CD4-positive, alpha-beta T cell (primary cell): ENCODE results near the gene SLC35G2. TPM values are rescaled to one million over a fixed set of nuclear protein-coding genes. Genes with fewer than 3 reads are reported as not detected.
A peak's percentile ranks its signal among the peaks of the same experiment; 100 is the strongest.
"Not testable (repeated sequence)": the region's sequence is repeated elsewhere in the genome, so short reads cannot be mapped to it uniquely, and the experiment has no call there.

Source experiments
- ATAC-seq: fragments of 200-7000 bp; cut with Tn5 transposase; one replicate; pipeline ENCODE4 v1.10.0; 2022; ENCODE audit warnings: mild to moderate bottlenecking; ENCODE audit not compliant: poor library complexity
- CTCF ChIA-PET: fragments of 350-600 bp; sonication (Branson Sonifier 250); formaldehyde crosslinking; loops from one replicate; lab custom pipeline; 2021; ENCODE audit warnings: antibody characterized with exemption, inconsistent platforms; lab: Charles Lee
- POLR2A ChIA-PET: fragments of 350-600 bp; sonication (Branson Sonifier 250); formaldehyde crosslinking; loops from one replicate; lab custom pipeline; 2021; ENCODE audit warnings: antibody characterized with exemption, inconsistent platforms; lab: Charles Lee
- DNase-seq, 14 experiments: peaks; one replicate each; pipeline ENCODE4 v3.0.0-alpha.2; 2013 to 2020; ENCODE audit warnings: mixed read lengths in 2 of 14
- H3K27ac ChIP-seq, 2 donors: one replicate each; pipeline versions ENCODE4 v1.5.1 to v1.7.0; 2013; ENCODE audit warnings: low read length in 2 of 2, low read depth in 1 of 2, mild to moderate bottlenecking in 1 of 2
- H3K27me3 ChIP-seq, 2 experiments: 1 replicate in 1 of 2; 2 replicates in 1 of 2; pipeline versions ENCODE4 v1.6.1 to v1.7.0; 2013; ENCODE audit warnings: low read length in 2 of 2, control low read depth in 1 of 2, mild to moderate bottlenecking in 1 of 2, moderate library complexity in 1 of 2; ENCODE audit not compliant: insufficient read depth in 2 of 2, control insufficient read depth in 1 of 2
- H3K36me3 ChIP-seq: one replicate; pipeline ENCODE4 v1.6.1; 2013; ENCODE audit warnings: low read length, control low read depth; ENCODE audit not compliant: insufficient read depth
- H3K4me1 ChIP-seq: one replicate; pipeline ENCODE4 v1.6.1; 2013; ENCODE audit warnings: low read length, control low read depth; ENCODE audit not compliant: insufficient read depth
- H3K4me3 ChIP-seq: one replicate; pipeline ENCODE4 v1.5.1; 2013; ENCODE audit warnings: mild to moderate bottlenecking, low read length, moderate library complexity
- H3K9me3 ChIP-seq, 2 experiments: 1 replicate in 1 of 2; 2 replicates in 1 of 2; pipeline versions ENCODE4 v1.6.1 to v1.7.0; 2013; ENCODE audit warnings: low read length in 2 of 2, mild to moderate bottlenecking in 2 of 2, control low read depth in 1 of 2, moderate library complexity in 1 of 2; ENCODE audit not compliant: control insufficient read depth in 1 of 2, insufficient read depth in 1 of 2
- H3K27ac Mint-ChIP-seq: one replicate; pipeline ENCODE4 v1.8.0; 2020; ENCODE audit warnings: mixed read lengths
- H3K27me3 Mint-ChIP-seq: one replicate; pipeline ENCODE4 v1.8.0; 2021; ENCODE audit warnings: mixed read lengths
- H3K36me3 Mint-ChIP-seq: one replicate; pipeline ENCODE4 v1.8.0; 2021; ENCODE audit warnings: low read depth, mixed read lengths
- H3K4me1 Mint-ChIP-seq: one replicate; pipeline ENCODE4 v1.8.0; 2021; ENCODE audit warnings: low read depth, mixed read lengths
- H3K4me3 Mint-ChIP-seq: one replicate; pipeline ENCODE4 v1.8.0; 2020; ENCODE audit warnings: mild to moderate bottlenecking, mixed read lengths
- H3K9me3 Mint-ChIP-seq: one replicate; pipeline ENCODE4 v1.8.0; 2020; ENCODE audit warnings: mixed read lengths
- intact Hi-C, 2 experiments: fragments of 100-400 bp; cut with DNase I in 1 of 2; cut with micrococcal nuclease in 1 of 2; formaldehyde crosslinking; loops; one replicate each; pipeline versions ENCODE4 v1.15.1 to v1.9.0; 2023 to 2025; cut with DNase I, micrococcal nuclease
- total RNA-seq, 174 experiments: library from RNA in 2 of 174; stranded (reverse) in 2 of 174; gene quantifications; one replicate each; pipeline ENCODE4 v1.2.3 and lab custom pipeline; 2021 to 2026
- TF ChIP-seq, protein P1 (sequence below): fragments of 200-600 bp; IDR thresholded peaks from one replicate; pipeline ENCODE4 v1.8.0; 2022; ENCODE audit warnings: antibody characterized with exemption, mild to moderate bottlenecking

Gene SLC35G2
- total RNA-seq, 2 experiments from 2014 or later: 0.14 TPM; not detected in 1

GRCh38 chr3:136898954-136899353 is 80.0 kb downstream of the SLC35G2 start:
- H3K9me3 Mint-ChIP-seq: peaks cover 7% of the 10 kb centered on the region
- ChIA-PET CTCF (interaction anchor here (1.3 kb wide), 1 partner anchor 147 kb away, joined by 3 read pairs; the partner anchor contains the start of gene STAG1), POLR2A (interaction anchor here (0.9 to 2.3 kb wide), 7 partner anchors 11 to 79 kb away, joined by 3 to 15 read pairs (median 4); partner anchors contain the start of gene NCK1)
- ATAC-seq: no peak
- intact Hi-C loops: loop anchor here (5.0 kb wide), 1 partner anchor 37 kb away; the partner anchor contains the start of gene NCK1 (in 2 of the 2)
- peaks cover 61% of the 10 kb centered on the region for H3K36me3 Mint-ChIP-seq
- no peaks in the 10 kb centered on the region for H3K27me3 Mint-ChIP-seq
- Histone ChIP-seq H3K9me3 (peaks cover 8 to 10% of the 10 kb centered on the region in 2 experiments), H3K4me1 (peaks cover 19% of the 10 kb centered on the region), H3K4me3 (no peak overlapping the region), H3K36me3 (no peaks in the 10 kb centered on the region), H3K27ac (no peak overlapping the region), H3K27me3 (no peaks in the 10 kb centered on the region)
- peak overlapping the region; percentile 52 for H3K27ac Mint-ChIP-seq
- no peak for DNase-seq
- H3K4me3 Mint-ChIP-seq: peak overlapping the region; percentile 1
- H3K4me1 Mint-ChIP-seq: peaks cover 72% of the 10 kb centered on the region
- TF ChIP-seq, protein P1, sequence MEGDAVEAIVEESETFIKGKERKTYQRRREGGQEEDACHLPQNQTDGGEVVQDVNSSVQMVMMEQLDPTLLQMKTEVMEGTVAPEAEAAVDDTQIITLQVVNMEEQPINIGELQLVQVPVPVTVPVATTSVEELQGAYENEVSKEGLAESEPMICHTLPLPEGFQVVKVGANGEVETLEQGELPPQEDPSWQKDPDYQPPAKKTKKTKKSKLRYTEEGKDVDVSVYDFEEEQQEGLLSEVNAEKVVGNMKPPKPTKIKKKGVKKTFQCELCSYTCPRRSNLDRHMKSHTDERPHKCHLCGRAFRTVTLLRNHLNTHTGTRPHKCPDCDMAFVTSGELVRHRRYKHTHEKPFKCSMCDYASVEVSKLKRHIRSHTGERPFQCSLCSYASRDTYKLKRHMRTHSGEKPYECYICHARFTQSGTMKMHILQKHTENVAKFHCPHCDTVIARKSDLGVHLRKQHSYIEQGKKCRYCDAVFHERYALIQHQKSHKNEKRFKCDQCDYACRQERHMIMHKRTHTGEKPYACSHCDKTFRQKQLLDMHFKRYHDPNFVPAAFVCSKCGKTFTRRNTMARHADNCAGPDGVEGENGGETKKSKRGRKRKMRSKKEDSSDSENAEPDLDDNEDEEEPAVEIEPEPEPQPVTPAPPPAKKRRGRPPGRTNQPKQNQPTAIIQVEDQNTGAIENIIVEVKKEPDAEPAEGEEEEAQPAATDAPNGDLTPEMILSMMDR: no peak

- POLR2A ChIA-PET: interaction anchor here (1.0 to 2.3 kb wide), 4 partner anchors 11 to 80 kb away, joined by 3 to 15 read pairs (median 6); partner anchors contain the start of gene NCK1
- peak overlapping the region; percentile 26 for H3K4me3 Mint-ChIP-seq
These were observed 80.8 kb downstream of the SLC35G2 start for GRCh38 chr3:136899622-136900158.

GRCh38 chr3:136900694-136901093 is 81.8 kb downstream of the SLC35G2 start:
- H3K9me3 Mint-ChIP-seq, CTCF ChIA-PET, H3K27me3 ChIP-seq, H3K4me3 ChIP-seq, ATAC-seq, POLR2A ChIA-PET, H3K27ac ChIP-seq, H3K36me3 ChIP-seq, intact Hi-C loops, H3K27me3 Mint-ChIP-seq, DNase-seq: not testable (repeated sequence)
- Mint-ChIP-seq H3K27ac (peak overlapping the region; percentile 16), H3K4me1 (peaks cover 67% of the 10 kb centered on the region), H3K36me3 (peaks cover 73% of the 10 kb centered on the region), H3K4me3 (peak overlapping the region; percentile 5)
- Histone ChIP-seq H3K4me1 (peaks cover 18% of the 10 kb centered on the region), H3K9me3 (peaks cover 22 to 23% of the 10 kb centered on the region in 2 experiments)

More at GRCh38 chr3:136899622-136900158, 80.8 kb downstream of the SLC35G2 start:
- Mint-ChIP-seq H3K36me3 (peaks cover 63% of the 10 kb centered on the region), H3K27ac (peak overlapping the region; percentile 52), H3K9me3 (peaks cover 7% of the 10 kb centered on the region), H3K4me1 (peaks cover 65% of the 10 kb centered on the region), H3K27me3 (no peaks in the 10 kb centered on the region)
- Histone ChIP-seq H3K36me3 (no peaks in the 10 kb centered on the region), H3K4me3 (no peak overlapping the region), H3K4me1 (peaks cover 14% of the 10 kb centered on the region), H3K27ac (no peak overlapping the region), H3K9me3 (peaks cover 13 to 17% of the 10 kb centered on the region in 2 experiments), H3K27me3 (no peaks in the 10 kb centered on the region)
- peak in 2 of 14 experiments; percentile 19 to 25 for DNase-seq
- ATAC-seq: no peak
- CTCF ChIA-PET: no interaction called here
- intact Hi-C loops: loop anchor here (5.0 kb wide), 1 partner anchor 37 kb away; the partner anchor contains the start of gene NCK1 (in 2 of the 2)
- TF ChIP-seq, protein P1: no peak
